GM10266 (cell line): ENCODE measurements around the gene PGAM1.
A peak's percentile ranks its signal among the peaks of the same experiment; 100 is the strongest.
"Not testable (repeated sequence)": the region's sequence is repeated elsewhere in the genome, so short reads cannot be mapped to it uniquely, and the experiment has no call there.

Experiments
- DNase-seq: peaks from one replicate; pipeline ENCODE4 v3.0.0; 2012; ENCODE audit errors: extremely low spot score
- CTCF ChIP-seq: IDR thresholded peaks from 2 replicates; pipeline ENCODE4 v1.5.1; 2012; ENCODE audit warnings: mild to moderate bottlenecking, low read depth; ENCODE audit not compliant: control insufficient read depth, insufficient read depth; ENCODE audit errors: missing control alignments

Gene PGAM1

GRCh38 chr10:97399843-97400545 lies 26.0 kb upstream of the PGAM1 start:
- TF ChIP-seq CTCF = no peak
- DNase-seq = peak; percentile 62

- DNase-seq = peak; percentile 94
- peak; percentile 5 for TF ChIP-seq CTCF
These were observed 25.1 kb upstream of the PGAM1 start, which contains the start of gene RRP12 for GRCh38 chr10:97400665-97401454. RRP12 (minus strand) TSS chr10:97401340; CDS start chr10:97401231, 109 bp downstream.

- TF ChIP-seq CTCF = no peak
- no peak for DNase-seq
These were observed 24.5 kb upstream of the PGAM1 start for GRCh38 chr10:97401455-97401919.

- no peak for TF ChIP-seq CTCF
- DNase-seq = no peak
These were observed 21.9 kb upstream of the PGAM1 start for GRCh38 chr10:97404044-97404443.

- DNase-seq = no peak
- no peak for TF ChIP-seq CTCF
These were observed 19.9 kb upstream of the PGAM1 start for GRCh38 chr10:97406064-97406463.

- not testable (repeated sequence) for DNase-seq
These were observed 19.5 kb upstream of the PGAM1 start for GRCh38 chr10:97406483-97406882.

GRCh38 chr10:97407211-97407951 lies 18.6 kb upstream of the PGAM1 start:
- peak; percentile 83 for TF ChIP-seq CTCF
- DNase-seq = peak; percentile 77
